Measurements from ENCODE around the gene INAFM1. TPM values are rescaled to one million over a fixed set of nuclear protein-coding genes. Genes with fewer than 3 reads are reported as not detected.

The INAFM1 gene
- total RNA-seq, 1 donor: 2.5 TPM

GRCh38 chr19:47323872-47324271, 49.2 kb downstream of the INAFM1 start:
- Histone ChIP-seq H3K27ac (ENCODE audit: low read depth, low read length) (no peak overlapping the region), H3K4me1 (ENCODE audit: insufficient read depth, low read length) (no peaks in the 10 kb centered on the region), H2AFZ (ENCODE audit: low read length) (no peak overlapping the region), H3K9me3 (ENCODE audit: low read depth, low read length) (no peaks in the 10 kb centered on the region), H3K4me3 (ENCODE audit: insufficient read depth, low read length) (no peak overlapping the region), H3K4me2 (ENCODE audit: insufficient read depth, low read length) (no peak overlapping the region), H3K36me3 (ENCODE audit: insufficient read depth, low read length) (no peaks in the 10 kb centered on the region), H4K20me1 (ENCODE audit: insufficient read depth, low read length) (no peaks in the 10 kb centered on the region), H3K79me2 (ENCODE audit: insufficient read depth, low read length) (no peaks in the 10 kb centered on the region), H3K27me3 (ENCODE audit: insufficient read depth, low read length) (no peaks in the 10 kb centered on the region)
- DNase-seq (ENCODE audit: insufficient read length, low spot score, missing footprints): no peak
- TF ChIP-seq CTCF (IDR thresholded peaks at IDR 0.05; ENCODE audit: extremely low read depth, low read depth, low read length): no peak

GRCh38 chr19:47324502-47324901, 49.8 kb downstream of the INAFM1 start:
- no peak for DNase-seq (ENCODE audit: insufficient read length, low spot score, missing footprints)
- TF ChIP-seq CTCF (IDR thresholded peaks at IDR 0.05; ENCODE audit: extremely low read depth, low read depth, low read length): no peak
- Histone ChIP-seq H3K4me2 (ENCODE audit: insufficient read depth, low read length) (no peak overlapping the region), H3K4me1 (ENCODE audit: insufficient read depth, low read length) (no peaks in the 10 kb centered on the region), H3K36me3 (ENCODE audit: insufficient read depth, low read length) (no peaks in the 10 kb centered on the region), H3K27me3 (ENCODE audit: insufficient read depth, low read length) (no peaks in the 10 kb centered on the region), H3K79me2 (ENCODE audit: insufficient read depth, low read length) (no peaks in the 10 kb centered on the region), H3K9me3 (ENCODE audit: low read depth, low read length) (no peaks in the 10 kb centered on the region), H3K27ac (ENCODE audit: low read depth, low read length) (no peak overlapping the region), H4K20me1 (ENCODE audit: insufficient read depth, low read length) (no peaks in the 10 kb centered on the region), H2AFZ (ENCODE audit: low read length) (no peak overlapping the region), H3K4me3 (ENCODE audit: insufficient read depth, low read length) (no peak overlapping the region)

Small RNA genes lying within 50 kb of the gene (small RNA-seq; reads per million reads assigned to genes)
- gene MIR3190: not detected

Other genes with a start within 250 kb of the INAFM1 start
- gene TMEM160, start 226.3 kb upstream of the INAFM1 start, total RNA-seq: 13.4 and 15.3 TPM in 2 replicates
- gene ZC3H4, start 161.1 kb upstream of the INAFM1 start, total RNA-seq: 10.9 and 14.1 TPM in 2 replicates
- 99.9 and 105 TPM in 2 replicates for gene SAE1, start 144.1 kb upstream of the INAFM1 start, total RNA-seq
- gene BBC3, start 43.7 kb upstream of the INAFM1 start, total RNA-seq: 26.8 and 28.2 TPM in 2 replicates
- 7.6 and 8.0 TPM in 2 replicates for gene CCDC9, start 18.4 kb upstream of the INAFM1 start, total RNA-seq
- gene C5AR1, start 35.0 kb downstream of the INAFM1 start, total RNA-seq: 0.29 and 0.72 TPM in 2 replicates
- 2.5 and 3.5 TPM in 2 replicates for gene C5AR2, start 57.3 kb downstream of the INAFM1 start, total RNA-seq
- 10.9 and 12.7 TPM in 2 replicates for gene DHX34, start 74.4 kb downstream of the INAFM1 start, total RNA-seq
- gene MEIS3, start 144.6 kb downstream of the INAFM1 start, total RNA-seq: 8.3 and 19.7 TPM in 2 replicates
- gene SLC8A2, start 197.0 kb downstream of the INAFM1 start, total RNA-seq: under 0.01 and 0.36 TPM in 2 replicates
- gene KPTN, start 209.3 kb downstream of the INAFM1 start, total RNA-seq: 2.1 and 4.0 TPM in 2 replicates
- gene NAPA, start 240.2 kb downstream of the INAFM1 start, total RNA-seq: 95.9 and 96.4 TPM in 2 replicates